ENCODE measurements around the gene TRPM5.

DNA sequence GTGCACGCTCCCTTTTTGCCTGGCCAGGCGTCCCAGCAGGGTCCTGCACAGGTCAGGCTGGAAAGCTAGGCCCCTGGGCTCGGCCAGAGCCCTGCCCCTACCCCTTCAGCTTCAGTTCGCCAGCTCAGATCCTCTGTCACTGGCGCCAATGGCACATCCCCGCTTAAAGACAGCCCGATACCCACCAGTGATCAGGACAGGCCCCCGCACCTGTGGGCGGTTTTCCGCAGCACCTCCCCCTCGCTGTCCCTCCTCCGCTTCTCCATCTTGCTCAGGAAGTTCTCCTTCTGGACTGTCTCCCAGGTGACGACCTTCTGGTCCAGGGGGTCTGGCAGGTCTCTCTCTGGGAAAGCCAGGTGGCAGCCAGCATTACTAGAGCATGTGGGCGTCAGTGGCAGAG lies 37.9 kb downstream of the TRPM5 start:
- TF ChIP-seq, protein P1, sequence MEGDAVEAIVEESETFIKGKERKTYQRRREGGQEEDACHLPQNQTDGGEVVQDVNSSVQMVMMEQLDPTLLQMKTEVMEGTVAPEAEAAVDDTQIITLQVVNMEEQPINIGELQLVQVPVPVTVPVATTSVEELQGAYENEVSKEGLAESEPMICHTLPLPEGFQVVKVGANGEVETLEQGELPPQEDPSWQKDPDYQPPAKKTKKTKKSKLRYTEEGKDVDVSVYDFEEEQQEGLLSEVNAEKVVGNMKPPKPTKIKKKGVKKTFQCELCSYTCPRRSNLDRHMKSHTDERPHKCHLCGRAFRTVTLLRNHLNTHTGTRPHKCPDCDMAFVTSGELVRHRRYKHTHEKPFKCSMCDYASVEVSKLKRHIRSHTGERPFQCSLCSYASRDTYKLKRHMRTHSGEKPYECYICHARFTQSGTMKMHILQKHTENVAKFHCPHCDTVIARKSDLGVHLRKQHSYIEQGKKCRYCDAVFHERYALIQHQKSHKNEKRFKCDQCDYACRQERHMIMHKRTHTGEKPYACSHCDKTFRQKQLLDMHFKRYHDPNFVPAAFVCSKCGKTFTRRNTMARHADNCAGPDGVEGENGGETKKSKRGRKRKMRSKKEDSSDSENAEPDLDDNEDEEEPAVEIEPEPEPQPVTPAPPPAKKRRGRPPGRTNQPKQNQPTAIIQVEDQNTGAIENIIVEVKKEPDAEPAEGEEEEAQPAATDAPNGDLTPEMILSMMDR (conservative IDR thresholded peaks at IDR 0.05; ENCODE audit: low read length) = no peak
- no peak for TF ChIP-seq EZH2phosphoT487 (IDR thresholded peaks at IDR 0.05; ENCODE audit: borderline replicate concordance, low read depth, low read length)

All from OCI-LY7 (cell line).